ENCODE measurements around the gene RAD51B. TPM values are rescaled to one million over a fixed set of nuclear protein-coding genes. Genes with fewer than 3 reads are reported as not detected.
A peak's percentile ranks its signal among the peaks of the same experiment; 100 is the strongest.

The RAD51B gene
- total and polyA plus RNA-seq, 2 donors (not counting 1 experiment from before 2014, with no cell fraction given): 4.6 to 16.3 TPM

- no peak overlapping the region for H3K4me3 ChIP-seq (replicated peaks in 1 of 4; ENCODE audit: control extremely low read depth in 1 of 4, insufficient read depth in 1 of 4, low read depth in 3 of 4, low read length in 4 of 4)
- DNase-seq (ENCODE audit: low read depth in 2 of 2): no peak
- no peaks in the 10 kb centered on the region for H3K4me1 ChIP-seq (ENCODE audit: control insufficient read depth, extremely low read depth, insufficient read depth, low read length)
- no peaks in the 10 kb centered on the region for H4K20me1 ChIP-seq (ENCODE audit: control insufficient read depth, extremely low read depth, insufficient read depth, low read length)
- H3K79me2 ChIP-seq (ENCODE audit: control insufficient read depth, insufficient read depth, low read length): no peaks in the 10 kb centered on the region
- no peak overlapping the region for H3K4me2 ChIP-seq (ENCODE audit: extremely low read depth, insufficient read depth, low read length)
- no peaks in the 10 kb centered on the region for H3K27me3 ChIP-seq (ENCODE audit: control insufficient read depth, insufficient read depth, low read length)
- TF ChIP-seq, protein P1, sequence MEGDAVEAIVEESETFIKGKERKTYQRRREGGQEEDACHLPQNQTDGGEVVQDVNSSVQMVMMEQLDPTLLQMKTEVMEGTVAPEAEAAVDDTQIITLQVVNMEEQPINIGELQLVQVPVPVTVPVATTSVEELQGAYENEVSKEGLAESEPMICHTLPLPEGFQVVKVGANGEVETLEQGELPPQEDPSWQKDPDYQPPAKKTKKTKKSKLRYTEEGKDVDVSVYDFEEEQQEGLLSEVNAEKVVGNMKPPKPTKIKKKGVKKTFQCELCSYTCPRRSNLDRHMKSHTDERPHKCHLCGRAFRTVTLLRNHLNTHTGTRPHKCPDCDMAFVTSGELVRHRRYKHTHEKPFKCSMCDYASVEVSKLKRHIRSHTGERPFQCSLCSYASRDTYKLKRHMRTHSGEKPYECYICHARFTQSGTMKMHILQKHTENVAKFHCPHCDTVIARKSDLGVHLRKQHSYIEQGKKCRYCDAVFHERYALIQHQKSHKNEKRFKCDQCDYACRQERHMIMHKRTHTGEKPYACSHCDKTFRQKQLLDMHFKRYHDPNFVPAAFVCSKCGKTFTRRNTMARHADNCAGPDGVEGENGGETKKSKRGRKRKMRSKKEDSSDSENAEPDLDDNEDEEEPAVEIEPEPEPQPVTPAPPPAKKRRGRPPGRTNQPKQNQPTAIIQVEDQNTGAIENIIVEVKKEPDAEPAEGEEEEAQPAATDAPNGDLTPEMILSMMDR (conservative IDR thresholded peaks at IDR 0.05 in 1 of 2, IDR thresholded peaks at IDR 0.05 in 1 of 2; ENCODE audit: low read depth in 1 of 2, low read length in 2 of 2): no peak
- TF ChIP-seq EZH2 (IDR thresholded peaks at IDR 0.05; ENCODE audit: low read length, missing control alignments): no peak
- no peak overlapping the region for H2AFZ ChIP-seq (ENCODE audit: low read length)
- no peaks in the 10 kb centered on the region for H3K9me3 ChIP-seq (ENCODE audit: control insufficient read depth, insufficient read depth, low read depth, low read length)
- H3K36me3 ChIP-seq (ENCODE audit: control insufficient read depth, insufficient read depth, low read length): no peaks in the 10 kb centered on the region
- no peak overlapping the region for H3K9ac ChIP-seq (ENCODE audit: insufficient read depth, low read length)
- H3K27ac ChIP-seq (ENCODE audit: insufficient read depth, low read length): no peak overlapping the region
Observed at GRCh38 chr14:68238551-68238950, 419.0 kb downstream of the RAD51B start.

DNA sequence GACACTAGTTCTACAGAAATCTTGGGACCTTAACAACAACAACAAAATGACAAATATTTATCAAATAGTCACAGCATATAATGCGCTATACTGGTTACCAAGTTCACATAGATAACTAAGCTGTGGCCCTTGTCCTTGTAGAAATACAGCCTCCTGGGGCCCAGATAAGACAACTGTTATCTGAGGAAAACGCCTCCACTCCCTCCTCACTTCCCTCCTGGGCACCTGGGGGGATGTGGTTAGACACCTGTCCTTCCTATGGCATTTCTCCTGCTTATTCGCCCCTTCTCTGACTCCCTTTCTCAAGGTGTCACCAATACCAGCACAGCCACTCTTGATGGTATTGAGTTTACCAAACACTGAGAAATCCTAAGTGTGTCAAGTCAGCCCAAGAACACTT is 419.4 kb downstream of the RAD51B start:
- DNase-seq (ENCODE audit: low read depth in 2 of 2): no peak
- no peaks in the 10 kb centered on the region for H3K79me2 ChIP-seq (ENCODE audit: control insufficient read depth, insufficient read depth, low read length)
- H3K27ac ChIP-seq (ENCODE audit: insufficient read depth, low read length): no peak overlapping the region
- H3K4me3 ChIP-seq (replicated peaks in 1 of 4; ENCODE audit: control extremely low read depth in 1 of 4, insufficient read depth in 1 of 4, low read depth in 3 of 4, low read length in 4 of 4): no peak overlapping the region
- H4K20me1 ChIP-seq (ENCODE audit: control insufficient read depth, extremely low read depth, insufficient read depth, low read length): no peaks in the 10 kb centered on the region
- H3K36me3 ChIP-seq (ENCODE audit: control insufficient read depth, insufficient read depth, low read length): no peaks in the 10 kb centered on the region
- no peak overlapping the region for H3K9ac ChIP-seq (ENCODE audit: insufficient read depth, low read length)
- no peak overlapping the region for H3K4me2 ChIP-seq (ENCODE audit: extremely low read depth, insufficient read depth, low read length)
- H3K4me1 ChIP-seq (ENCODE audit: control insufficient read depth, extremely low read depth, insufficient read depth, low read length): no peaks in the 10 kb centered on the region
- no peaks in the 10 kb centered on the region for H3K9me3 ChIP-seq (ENCODE audit: control insufficient read depth, insufficient read depth, low read depth, low read length)
- no peak overlapping the region for H2AFZ ChIP-seq (ENCODE audit: low read length)
- TF ChIP-seq, protein P1 (conservative IDR thresholded peaks at IDR 0.05 in 1 of 2, IDR thresholded peaks at IDR 0.05 in 1 of 2; ENCODE audit: low read depth in 1 of 2, low read length in 2 of 2): no peak
- TF ChIP-seq EZH2 (IDR thresholded peaks at IDR 0.05; ENCODE audit: low read length, missing control alignments): no peak
- no peaks in the 10 kb centered on the region for H3K27me3 ChIP-seq (ENCODE audit: control insufficient read depth, insufficient read depth, low read length)

- Histone ChIP-seq H3K4me2 (ENCODE audit: extremely low read depth, insufficient read depth, low read length) (no peak overlapping the region), H3K27me3 (ENCODE audit: control insufficient read depth, insufficient read depth, low read length) (no peaks in the 10 kb centered on the region), H2AFZ (ENCODE audit: low read length) (no peak overlapping the region), H3K27ac (ENCODE audit: insufficient read depth, low read length) (no peak overlapping the region), H3K9me3 (ENCODE audit: control insufficient read depth, insufficient read depth, low read depth, low read length) (no peaks in the 10 kb centered on the region), H4K20me1 (ENCODE audit: control insufficient read depth, extremely low read depth, insufficient read depth, low read length) (no peaks in the 10 kb centered on the region), H3K36me3 (ENCODE audit: control insufficient read depth, insufficient read depth, low read length) (no peaks in the 10 kb centered on the region), H3K9ac (ENCODE audit: insufficient read depth, low read length) (no peak overlapping the region), H3K4me1 (ENCODE audit: control insufficient read depth, extremely low read depth, insufficient read depth, low read length) (no peaks in the 10 kb centered on the region), H3K79me2 (ENCODE audit: control insufficient read depth, insufficient read depth, low read length) (no peaks in the 10 kb centered on the region), H3K4me3 (replicated peaks in 1 of 4; ENCODE audit: control extremely low read depth in 1 of 4, insufficient read depth in 1 of 4, low read depth in 3 of 4, low read length in 4 of 4) (no peak overlapping the region)
- TF ChIP-seq, protein P1 (conservative IDR thresholded peaks at IDR 0.05 in 1 of 2, IDR thresholded peaks at IDR 0.05 in 1 of 2; ENCODE audit: low read depth in 1 of 2, low read length in 2 of 2): no peak
- TF ChIP-seq EZH2 (IDR thresholded peaks at IDR 0.05; ENCODE audit: low read length, missing control alignments): no peak
- DNase-seq (ENCODE audit: low read depth in 2 of 2): peak in 1 of 2 donors; percentile 34
Observed at GRCh38 chr14:68239988-68240771, 420.6 kb downstream of the RAD51B start.
